H1 (cell line): ENCODE measurements around the gene IL37. TPM values are rescaled to one million over a fixed set of nuclear protein-coding genes. Genes with fewer than 3 reads are reported as not detected.

Source experiments
- BACH1 ChIP-seq: IDR thresholded peaks from 2 replicates; pipeline ENCODE4 v1.6.1; 2012; ENCODE audit warnings: low read length, improper control_type of control experiment
- CEBPB ChIP-seq: IDR thresholded peaks from 2 replicates; pipeline ENCODE4 v1.6.1; 2012; ENCODE audit warnings: low read depth, low read length
- HDAC2 ChIP-seq, 2 experiments: fragments of 300-600 bp in 1 of 2; sonication (generic) in 1 of 2; IDR thresholded peaks; 2 replicates each; pipeline ENCODE4 v1.6.1; 2011 to 2012; ENCODE audit warnings: low read depth in 2 of 2, low read length in 2 of 2, mild to moderate bottlenecking in 2 of 2, moderate library complexity in 2 of 2, borderline replicate concordance in 1 of 2, inconsistent platforms in 1 of 2
- KDM1A ChIP-seq: fragments of 200-600, 300-600 bp; sonication (generic); IDR thresholded peaks from 2 replicates; pipeline ENCODE4 v1.7.1; 2016; ENCODE audit warnings: mild to moderate bottlenecking, low read length, borderline replicate concordance
- NANOG ChIP-seq: IDR thresholded peaks from 2 replicates; pipeline ENCODE4 v1.6.1; 2011; ENCODE audit warnings: low read length, low read depth, mild to moderate bottlenecking, inconsistent platforms; ENCODE audit not compliant: insufficient read depth, poor library complexity, severe bottlenecking
- RBBP5 ChIP-seq: IDR thresholded peaks from 2 replicates; pipeline ENCODE4 v1.7.1; 2012; ENCODE audit warnings: low read depth, mild to moderate bottlenecking, inconsistent platforms, low read length, moderate library complexity, borderline replicate concordance
- RNF2 ChIP-seq: fragments of 200-900, 300-1000 bp; sonication (generic); IDR thresholded peaks from 2 replicates; pipeline ENCODE4 v1.7.1; 2016; ENCODE audit warnings: borderline replicate concordance, low read depth, mild to moderate bottlenecking, antibody characterized with exemption, low read length; ENCODE audit not compliant: poor library complexity, severe bottlenecking; ENCODE audit errors: missing control alignments
- SRF ChIP-seq: IDR thresholded peaks from 2 replicates; pipeline ENCODE4 v1.6.1; 2011; ENCODE audit warnings: mild to moderate bottlenecking, low read depth, low read length, moderate library complexity
- TBP ChIP-seq: IDR thresholded peaks from 2 replicates; pipeline ENCODE4 v1.6.1; 2011; ENCODE audit warnings: low read depth, low read length, improper control_type of control experiment
- YY1 ChIP-seq: IDR thresholded peaks from 2 replicates; pipeline ENCODE4 v1.6.1; 2011; ENCODE audit warnings: low read depth, mild to moderate bottlenecking, low read length
- polyA plus RNA-seq, 7 experiments: library from polyadenylated mRNA; depleted of rRNA in 3 of 7; stranded (reverse) in 5 of 7; unstranded in 2 of 7; fragments of >200 nt in 5 of 7; fragments of 200-250 nt in 2 of 7; gene quantifications; 1 replicate in 5 of 7; 2 replicates in 1 of 7; 4 replicates in 1 of 7; pipeline versions ENCODE4 v1.2.1 to v1.2.3, GENCODE V29; 2011 to 2013; ENCODE audit warnings: missing spikeins in 2 of 7, mixed read lengths in 2 of 7
- total RNA-seq: library from RNA; stranded (reverse); fragmentation: NEBNext Ultra II Directional; extraction: Animal tissue kit (Norgen Biotek cat#: 25700); gene quantifications from 2 replicates; pipeline ENCODE4 v1.2.1, GENCODE V29; 2021
- TF ChIP-seq, protein P1 (sequence below): fragments of 300-600 bp; sonication (generic); IDR thresholded peaks from 2 replicates; pipeline ENCODE4 v1.7.1; 2012; ENCODE audit warnings: low read length, moderate library complexity, mild to moderate bottlenecking, inconsistent platforms; ENCODE audit not compliant: insufficient replicate concordance

Gene IL37
- total and polyA plus RNA-seq, 2 of the 8 experiments (the other 6 are each of a cell fraction or from before 2014, with no cell fraction given) = 0.18 TPM; not detected in 1

DNA sequence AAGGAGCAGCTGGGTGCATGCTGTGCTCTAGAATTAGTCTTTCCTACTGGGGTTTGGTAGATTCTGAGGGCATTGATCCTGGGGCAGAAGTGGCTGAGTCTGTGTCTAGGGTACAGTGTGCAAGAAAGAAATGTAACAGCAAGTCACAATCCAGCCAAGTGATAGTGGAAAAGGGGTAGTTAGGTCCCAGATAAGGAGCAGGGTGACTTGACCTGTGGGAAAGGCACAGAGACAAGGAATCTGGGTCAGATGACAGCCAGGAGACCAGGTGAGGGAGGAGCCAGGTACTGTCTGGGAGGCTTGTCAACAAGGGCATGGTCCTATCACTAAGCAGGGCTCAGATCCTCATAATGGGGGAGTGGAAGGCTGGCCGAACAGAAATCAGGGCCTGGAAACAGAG lies 8.1 kb downstream of the IL37 start (continued):
- TF ChIP-seq YY1 = no peak
- no peak for TF ChIP-seq BACH1
- TF ChIP-seq RNF2 = no peak
- TF ChIP-seq NANOG = no peak
- TF ChIP-seq RBBP5 = no peak
- TF ChIP-seq SRF = no peak
- TF ChIP-seq, protein P1, sequence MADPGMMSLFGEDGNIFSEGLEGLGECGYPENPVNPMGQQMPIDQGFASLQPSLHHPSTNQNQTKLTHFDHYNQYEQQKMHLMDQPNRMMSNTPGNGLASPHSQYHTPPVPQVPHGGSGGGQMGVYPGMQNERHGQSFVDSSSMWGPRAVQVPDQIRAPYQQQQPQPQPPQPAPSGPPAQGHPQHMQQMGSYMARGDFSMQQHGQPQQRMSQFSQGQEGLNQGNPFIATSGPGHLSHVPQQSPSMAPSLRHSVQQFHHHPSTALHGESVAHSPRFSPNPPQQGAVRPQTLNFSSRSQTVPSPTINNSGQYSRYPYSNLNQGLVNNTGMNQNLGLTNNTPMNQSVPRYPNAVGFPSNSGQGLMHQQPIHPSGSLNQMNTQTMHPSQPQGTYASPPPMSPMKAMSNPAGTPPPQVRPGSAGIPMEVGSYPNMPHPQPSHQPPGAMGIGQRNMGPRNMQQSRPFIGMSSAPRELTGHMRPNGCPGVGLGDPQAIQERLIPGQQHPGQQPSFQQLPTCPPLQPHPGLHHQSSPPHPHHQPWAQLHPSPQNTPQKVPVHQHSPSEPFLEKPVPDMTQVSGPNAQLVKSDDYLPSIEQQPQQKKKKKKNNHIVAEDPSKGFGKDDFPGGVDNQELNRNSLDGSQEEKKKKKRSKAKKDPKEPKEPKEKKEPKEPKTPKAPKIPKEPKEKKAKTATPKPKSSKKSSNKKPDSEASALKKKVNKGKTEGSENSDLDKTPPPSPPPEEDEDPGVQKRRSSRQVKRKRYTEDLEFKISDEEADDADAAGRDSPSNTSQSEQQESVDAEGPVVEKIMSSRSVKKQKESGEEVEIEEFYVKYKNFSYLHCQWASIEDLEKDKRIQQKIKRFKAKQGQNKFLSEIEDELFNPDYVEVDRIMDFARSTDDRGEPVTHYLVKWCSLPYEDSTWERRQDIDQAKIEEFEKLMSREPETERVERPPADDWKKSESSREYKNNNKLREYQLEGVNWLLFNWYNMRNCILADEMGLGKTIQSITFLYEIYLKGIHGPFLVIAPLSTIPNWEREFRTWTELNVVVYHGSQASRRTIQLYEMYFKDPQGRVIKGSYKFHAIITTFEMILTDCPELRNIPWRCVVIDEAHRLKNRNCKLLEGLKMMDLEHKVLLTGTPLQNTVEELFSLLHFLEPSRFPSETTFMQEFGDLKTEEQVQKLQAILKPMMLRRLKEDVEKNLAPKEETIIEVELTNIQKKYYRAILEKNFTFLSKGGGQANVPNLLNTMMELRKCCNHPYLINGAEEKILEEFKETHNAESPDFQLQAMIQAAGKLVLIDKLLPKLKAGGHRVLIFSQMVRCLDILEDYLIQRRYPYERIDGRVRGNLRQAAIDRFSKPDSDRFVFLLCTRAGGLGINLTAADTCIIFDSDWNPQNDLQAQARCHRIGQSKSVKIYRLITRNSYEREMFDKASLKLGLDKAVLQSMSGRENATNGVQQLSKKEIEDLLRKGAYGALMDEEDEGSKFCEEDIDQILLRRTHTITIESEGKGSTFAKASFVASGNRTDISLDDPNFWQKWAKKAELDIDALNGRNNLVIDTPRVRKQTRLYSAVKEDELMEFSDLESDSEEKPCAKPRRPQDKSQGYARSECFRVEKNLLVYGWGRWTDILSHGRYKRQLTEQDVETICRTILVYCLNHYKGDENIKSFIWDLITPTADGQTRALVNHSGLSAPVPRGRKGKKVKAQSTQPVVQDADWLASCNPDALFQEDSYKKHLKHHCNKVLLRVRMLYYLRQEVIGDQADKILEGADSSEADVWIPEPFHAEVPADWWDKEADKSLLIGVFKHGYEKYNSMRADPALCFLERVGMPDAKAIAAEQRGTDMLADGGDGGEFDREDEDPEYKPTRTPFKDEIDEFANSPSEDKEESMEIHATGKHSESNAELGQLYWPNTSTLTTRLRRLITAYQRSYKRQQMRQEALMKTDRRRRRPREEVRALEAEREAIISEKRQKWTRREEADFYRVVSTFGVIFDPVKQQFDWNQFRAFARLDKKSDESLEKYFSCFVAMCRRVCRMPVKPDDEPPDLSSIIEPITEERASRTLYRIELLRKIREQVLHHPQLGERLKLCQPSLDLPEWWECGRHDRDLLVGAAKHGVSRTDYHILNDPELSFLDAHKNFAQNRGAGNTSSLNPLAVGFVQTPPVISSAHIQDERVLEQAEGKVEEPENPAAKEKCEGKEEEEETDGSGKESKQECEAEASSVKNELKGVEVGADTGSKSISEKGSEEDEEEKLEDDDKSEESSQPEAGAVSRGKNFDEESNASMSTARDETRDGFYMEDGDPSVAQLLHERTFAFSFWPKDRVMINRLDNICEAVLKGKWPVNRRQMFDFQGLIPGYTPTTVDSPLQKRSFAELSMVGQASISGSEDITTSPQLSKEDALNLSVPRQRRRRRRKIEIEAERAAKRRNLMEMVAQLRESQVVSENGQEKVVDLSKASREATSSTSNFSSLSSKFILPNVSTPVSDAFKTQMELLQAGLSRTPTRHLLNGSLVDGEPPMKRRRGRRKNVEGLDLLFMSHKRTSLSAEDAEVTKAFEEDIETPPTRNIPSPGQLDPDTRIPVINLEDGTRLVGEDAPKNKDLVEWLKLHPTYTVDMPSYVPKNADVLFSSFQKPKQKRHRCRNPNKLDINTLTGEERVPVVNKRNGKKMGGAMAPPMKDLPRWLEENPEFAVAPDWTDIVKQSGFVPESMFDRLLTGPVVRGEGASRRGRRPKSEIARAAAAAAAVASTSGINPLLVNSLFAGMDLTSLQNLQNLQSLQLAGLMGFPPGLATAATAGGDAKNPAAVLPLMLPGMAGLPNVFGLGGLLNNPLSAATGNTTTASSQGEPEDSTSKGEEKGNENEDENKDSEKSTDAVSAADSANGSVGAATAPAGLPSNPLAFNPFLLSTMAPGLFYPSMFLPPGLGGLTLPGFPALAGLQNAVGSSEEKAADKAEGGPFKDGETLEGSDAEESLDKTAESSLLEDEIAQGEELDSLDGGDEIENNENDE = no peak
- TF ChIP-seq CEBPB = no peak
- no peak for TF ChIP-seq HDAC2 (IDR thresholded peaks at IDR 0.05; ENCODE audit: borderline replicate concordance in 1 of 2, low read depth in 2 of 2, low read length in 2 of 2)
- TF ChIP-seq TBP = no peak
- TF ChIP-seq KDM1A = no peak
